ENCODE results near the gene TRMT2A.

The TRMT2A gene

DNA sequence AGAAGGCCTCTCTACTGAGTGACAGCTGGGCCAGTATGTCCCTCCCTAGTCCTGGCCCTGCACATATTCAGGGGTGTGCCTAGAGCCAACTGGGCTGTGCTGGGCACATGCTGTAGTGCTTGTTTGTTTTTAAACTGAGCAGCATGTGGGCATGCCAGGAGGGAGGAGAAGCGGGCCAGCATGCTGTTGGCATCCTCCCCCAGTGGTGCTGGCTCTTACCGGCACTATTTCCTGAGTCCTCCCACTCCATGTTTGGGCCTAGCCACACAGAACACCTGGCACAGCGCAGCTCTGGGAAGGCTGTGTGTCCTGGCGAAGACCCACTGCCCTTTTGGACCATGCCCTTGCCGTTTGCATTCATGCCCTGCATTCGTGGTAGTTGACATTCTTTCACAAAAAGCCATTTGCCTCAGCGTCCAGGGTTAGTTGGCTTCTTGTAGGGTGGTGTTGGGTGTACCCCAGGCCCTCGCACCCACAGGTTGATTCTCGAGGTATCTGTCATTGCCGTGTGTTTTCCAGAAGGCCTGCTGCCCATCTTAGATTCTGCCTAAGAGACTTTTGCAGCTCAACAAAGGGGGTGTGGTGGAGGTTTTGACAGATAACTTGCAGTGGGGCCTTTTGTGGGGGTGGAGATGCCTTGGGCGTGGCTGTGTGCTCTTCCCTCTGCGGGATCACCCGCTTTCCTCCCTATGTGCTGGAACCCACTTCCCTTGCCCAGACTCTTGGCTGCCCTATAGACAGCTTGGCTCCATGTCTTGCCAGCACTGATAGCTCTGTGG lies 23.4 kb downstream of the TRMT2A start:
- TF ChIP-seq TSHZ2 (CRISPR knock-in tag; IDR thresholded peaks at IDR 0.05) (no peak), RARB (CRISPR knock-in tag; IDR thresholded peaks at IDR 0.05) (no peak), ZNF70 (CRISPR knock-in tag; IDR thresholded peaks at IDR 0.05) (no peak)
- ATAC-seq: no peak; the same call in 2 of the 3 replicates

- TF ChIP-seq ZFP3 (CRISPR knock-in tag; IDR thresholded peaks at IDR 0.05) (no peak), ZFP30 (CRISPR knock-in tag; IDR thresholded peaks at IDR 0.05) (no peak), RARB (CRISPR knock-in tag; IDR thresholded peaks at IDR 0.05) (no peak), GLIS3 (CRISPR knock-in tag; IDR thresholded peaks at IDR 0.05) (no peak), BACH2 (CRISPR knock-in tag; IDR thresholded peaks at IDR 0.05; ENCODE audit: borderline replicate concordance) (no peak), ZNF8 (CRISPR knock-in tag; IDR thresholded peaks at IDR 0.05) (no peak), POU6F1 (CRISPR knock-in tag; IDR thresholded peaks at IDR 0.05; ENCODE audit: borderline replicate concordance, low read depth) (no peak), SNAI2 (CRISPR knock-in tag; IDR thresholded peaks at IDR 0.05) (no peak), CREB5 (CRISPR knock-in tag; IDR thresholded peaks at IDR 0.05; ENCODE audit: low read depth) (no peak), PPARA (CRISPR knock-in tag; IDR thresholded peaks at IDR 0.05; ENCODE audit: borderline replicate concordance) (no peak), ZC3H10 (CRISPR knock-in tag; IDR thresholded peaks at IDR 0.05) (no peak), TCF4 (CRISPR knock-in tag; IDR thresholded peaks at IDR 0.05; ENCODE audit: borderline replicate concordance) (no peak), CSDC2 (CRISPR knock-in tag; IDR thresholded peaks at IDR 0.05) (no peak)
- TF ChIP-seq, protein P1, sequence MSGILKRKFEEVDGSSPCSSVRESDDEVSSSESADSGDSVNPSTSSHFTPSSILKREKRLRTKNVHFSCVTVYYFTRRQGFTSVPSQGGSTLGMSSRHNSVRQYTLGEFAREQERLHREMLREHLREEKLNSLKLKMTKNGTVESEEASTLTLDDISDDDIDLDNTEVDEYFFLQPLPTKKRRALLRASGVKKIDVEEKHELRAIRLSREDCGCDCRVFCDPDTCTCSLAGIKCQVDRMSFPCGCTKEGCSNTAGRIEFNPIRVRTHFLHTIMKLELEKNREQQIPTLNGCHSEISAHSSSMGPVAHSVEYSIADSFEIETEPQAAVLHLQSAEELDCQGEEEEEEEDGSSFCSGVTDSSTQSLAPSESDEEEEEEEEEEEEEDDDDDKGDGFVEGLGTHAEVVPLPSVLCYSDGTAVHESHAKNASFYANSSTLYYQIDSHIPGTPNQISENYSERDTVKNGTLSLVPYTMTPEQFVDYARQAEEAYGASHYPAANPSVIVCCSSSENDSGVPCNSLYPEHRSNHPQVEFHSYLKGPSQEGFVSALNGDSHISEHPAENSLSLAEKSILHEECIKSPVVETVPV (CRISPR knock-in tag; IDR thresholded peaks at IDR 0.05): no peak
- TF ChIP-seq, protein P2, sequence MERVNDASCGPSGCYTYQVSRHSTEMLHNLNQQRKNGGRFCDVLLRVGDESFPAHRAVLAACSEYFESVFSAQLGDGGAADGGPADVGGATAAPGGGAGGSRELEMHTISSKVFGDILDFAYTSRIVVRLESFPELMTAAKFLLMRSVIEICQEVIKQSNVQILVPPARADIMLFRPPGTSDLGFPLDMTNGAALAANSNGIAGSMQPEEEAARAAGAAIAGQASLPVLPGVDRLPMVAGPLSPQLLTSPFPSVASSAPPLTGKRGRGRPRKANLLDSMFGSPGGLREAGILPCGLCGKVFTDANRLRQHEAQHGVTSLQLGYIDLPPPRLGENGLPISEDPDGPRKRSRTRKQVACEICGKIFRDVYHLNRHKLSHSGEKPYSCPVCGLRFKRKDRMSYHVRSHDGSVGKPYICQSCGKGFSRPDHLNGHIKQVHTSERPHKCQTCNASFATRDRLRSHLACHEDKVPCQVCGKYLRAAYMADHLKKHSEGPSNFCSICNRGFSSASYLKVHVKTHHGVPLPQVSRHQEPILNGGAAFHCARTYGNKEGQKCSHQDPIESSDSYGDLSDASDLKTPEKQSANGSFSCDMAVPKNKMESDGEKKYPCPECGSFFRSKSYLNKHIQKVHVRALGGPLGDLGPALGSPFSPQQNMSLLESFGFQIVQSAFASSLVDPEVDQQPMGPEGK (CRISPR knock-in tag; IDR thresholded peaks at IDR 0.05; ENCODE audit: borderline replicate concordance): no peak
- no peak for ATAC-seq
Measured at GRCh38 chr22:20092477-20092854, 24.6 kb downstream of the TRMT2A start.

DNA sequence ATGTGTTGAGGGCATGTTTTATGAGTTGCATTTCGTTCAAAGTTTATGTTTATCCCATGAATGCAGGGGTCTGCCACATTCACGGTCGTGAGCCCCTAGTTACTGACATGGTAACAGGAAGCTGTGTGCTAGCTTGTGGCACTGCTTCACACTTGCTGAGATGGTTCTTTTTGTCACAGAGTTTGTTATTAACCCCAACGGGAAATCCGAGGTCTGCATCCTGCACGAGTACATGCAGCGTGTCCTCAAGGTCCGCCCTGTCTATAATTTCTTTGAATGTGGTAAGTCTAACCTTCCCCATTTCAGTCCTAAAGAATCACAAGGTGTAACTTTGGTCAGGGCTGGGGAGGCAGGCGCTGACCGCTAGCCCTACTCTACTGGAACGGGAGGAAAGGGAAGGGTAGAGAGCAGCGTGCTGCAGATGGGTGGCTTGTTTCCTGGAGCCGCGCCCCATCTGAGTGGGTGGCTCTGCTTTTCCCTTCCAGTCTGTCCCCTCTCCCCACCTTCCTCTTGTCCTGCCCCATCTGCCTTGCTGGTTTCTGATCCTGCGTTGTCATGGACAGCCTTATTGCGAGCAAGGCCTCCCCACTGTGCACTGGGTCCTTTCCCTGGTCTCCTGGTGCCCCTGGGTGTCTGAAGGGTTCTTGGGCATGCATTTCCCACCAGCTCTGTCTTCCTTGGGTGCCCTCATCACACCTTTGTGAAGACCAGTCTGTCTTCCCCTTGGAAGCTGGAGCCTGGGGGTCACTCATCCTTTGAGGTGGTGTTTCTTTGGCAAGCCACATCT lies 25.1 kb downstream of the TRMT2A start:
- ATAC-seq: no peak
- TF ChIP-seq ZFP3 (CRISPR knock-in tag; IDR thresholded peaks at IDR 0.05) (no peak), OSR1 (CRISPR knock-in tag; IDR thresholded peaks at IDR 0.05) (no peak), ZNF70 (CRISPR knock-in tag; IDR thresholded peaks at IDR 0.05) (no peak), CSDC2 (CRISPR knock-in tag; IDR thresholded peaks at IDR 0.05) (no peak), ZNF565 (CRISPR knock-in tag; conservative IDR thresholded peaks at IDR 0.05; ENCODE audit: low read depth) (no peak), ARNTL (CRISPR knock-in tag; IDR thresholded peaks at IDR 0.05; ENCODE audit: borderline replicate concordance, low read depth) (no peak), GLIS3 (CRISPR knock-in tag; IDR thresholded peaks at IDR 0.05) (no peak), ESRRG (CRISPR knock-in tag; IDR thresholded peaks at IDR 0.05) (no peak), POU6F1 (CRISPR knock-in tag; IDR thresholded peaks at IDR 0.05; ENCODE audit: borderline replicate concordance, low read depth) (no peak), SNAI2 (CRISPR knock-in tag; IDR thresholded peaks at IDR 0.05) (no peak), PPARA (CRISPR knock-in tag; IDR thresholded peaks at IDR 0.05; ENCODE audit: borderline replicate concordance) (no peak)
- TF ChIP-seq, protein P2 (CRISPR knock-in tag; IDR thresholded peaks at IDR 0.05; ENCODE audit: borderline replicate concordance): no peak
